Stimulated activated CD4-positive, alpha-beta T cell treated with anti-CD3 and anti-CD28 coated beads, TNF-alpha, amount 100 ng/mL, for 24 hours (primary cell): ENCODE results near the gene DAAM1.

Experiments
- DNase-seq, 3 experiments: peaks; one replicate each; pipeline ENCODE4 v3.0.0-alpha.2; 2020; ENCODE audit warnings: low read depth in 3 of 3

DAAM1 gene

DNA sequence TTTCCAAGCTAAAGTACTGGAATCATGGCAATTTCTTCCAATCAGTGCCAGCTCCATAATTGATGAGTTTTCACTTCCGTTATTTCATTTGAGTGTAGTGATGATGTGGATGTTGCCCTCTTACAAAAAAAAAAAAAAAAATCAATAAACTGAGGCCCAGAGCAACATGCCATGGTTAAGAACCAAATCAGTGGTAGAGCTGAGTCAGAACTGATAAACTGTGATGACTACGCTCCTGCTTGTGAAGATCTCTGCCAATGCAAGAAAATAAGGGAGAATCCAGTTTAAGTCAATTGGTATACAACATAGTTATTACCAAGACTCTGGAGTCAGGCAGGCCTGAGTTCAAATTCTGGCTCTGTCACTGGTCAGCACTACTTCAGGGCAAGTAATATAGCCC, 174.0 kb downstream of the DAAM1 start:
- no peak for DNase-seq

DNA sequence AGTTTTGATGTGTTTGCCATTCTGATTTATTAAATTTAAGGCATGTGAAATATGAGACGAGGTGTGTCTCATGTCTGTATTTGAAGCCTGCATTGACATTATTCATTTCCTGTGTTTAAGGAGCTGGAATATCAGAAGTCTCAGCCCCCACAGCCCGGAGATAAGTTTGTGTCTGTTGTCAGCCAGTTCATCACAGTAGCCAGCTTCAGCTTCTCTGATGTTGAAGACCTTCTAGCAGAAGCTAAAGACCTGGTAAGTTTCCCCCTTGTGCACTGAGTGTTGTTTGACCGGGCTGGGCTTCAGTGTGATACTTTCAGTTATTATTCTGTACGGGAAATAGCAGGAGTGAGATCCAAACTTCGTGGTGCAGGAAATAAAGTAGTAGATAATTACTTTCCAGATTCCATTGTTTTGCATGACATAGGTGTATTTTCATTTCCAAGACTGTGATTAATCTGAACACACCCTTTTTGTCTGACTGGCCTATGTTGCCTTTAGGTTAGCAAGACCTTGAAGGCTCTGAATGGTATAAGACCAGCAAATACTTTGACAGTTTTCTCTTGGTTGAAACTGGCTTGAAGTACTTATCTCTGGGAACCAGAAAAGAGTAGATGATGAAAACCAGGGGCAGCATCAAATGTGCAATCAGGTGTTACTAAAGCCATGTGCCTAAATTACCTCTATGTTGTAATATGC, 175.2 kb downstream of the DAAM1 start:
- DNase-seq = no peak

DNA sequence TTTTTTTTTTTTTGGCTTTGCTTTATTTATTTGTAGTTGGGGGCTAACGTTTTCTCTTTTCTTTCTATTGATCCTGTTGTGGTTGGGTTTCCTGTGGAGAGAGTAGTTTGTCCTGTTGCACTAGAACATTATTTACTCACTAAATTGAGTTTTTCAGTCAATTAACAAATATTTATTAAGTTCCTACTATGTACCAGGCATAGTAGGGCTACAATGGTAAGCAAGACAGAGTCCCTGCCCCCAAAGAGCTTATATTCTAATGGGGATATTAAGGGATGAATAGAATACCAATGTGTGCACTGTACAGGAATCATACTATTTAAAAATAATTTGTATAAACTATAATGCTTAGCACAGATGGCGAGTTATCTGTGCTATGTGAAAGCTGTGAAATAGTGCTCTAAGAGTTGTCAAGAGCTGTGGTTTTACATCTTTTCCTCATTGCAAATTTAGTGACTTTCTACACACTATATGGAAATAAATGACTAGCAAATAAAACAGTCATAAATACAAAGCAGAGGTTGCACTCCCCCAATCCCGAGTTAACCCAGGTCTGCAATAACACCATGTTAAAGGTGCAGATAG, 181.8 kb downstream of the DAAM1 start:
- no peak for DNase-seq

DNA sequence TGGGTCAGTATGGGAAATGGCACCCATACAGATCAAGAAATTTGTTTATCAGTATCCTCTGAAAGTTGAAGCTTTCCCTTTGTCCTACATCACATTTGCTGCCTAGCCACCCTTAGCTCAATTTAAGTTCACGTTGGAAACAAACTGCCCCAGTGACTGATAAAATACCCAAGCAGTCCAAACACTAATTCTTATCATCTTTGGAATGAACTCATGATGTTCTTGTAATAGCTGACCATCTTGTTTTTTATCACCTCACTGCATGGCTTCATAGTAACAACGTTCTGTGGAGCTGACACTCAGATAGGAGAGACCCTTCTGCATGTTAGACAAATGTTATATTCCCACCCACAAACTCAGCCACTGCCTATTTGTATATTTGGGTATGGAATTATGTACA, 183.3 kb downstream of the DAAM1 start:
- no peak for DNase-seq

DNA sequence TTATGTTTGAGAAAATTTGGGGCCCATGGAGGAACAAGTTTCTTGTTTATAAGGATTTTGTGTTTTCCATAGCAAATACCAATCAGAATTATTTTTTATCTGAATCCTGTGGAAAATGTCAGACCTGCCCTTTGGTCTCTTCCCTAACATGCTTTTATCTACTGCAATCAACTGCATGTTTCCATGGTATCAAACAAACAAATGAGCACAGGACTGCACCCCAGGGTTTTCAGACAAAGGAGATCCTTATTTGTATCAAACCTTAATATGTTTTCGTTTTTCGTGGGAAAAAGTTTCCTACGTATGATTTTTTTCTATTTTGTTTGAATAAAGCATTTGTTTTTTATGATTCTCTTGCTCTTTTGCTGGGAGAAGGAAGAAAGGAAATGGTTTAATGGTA, 185.6 kb downstream of the DAAM1 start:
- no peak for DNase-seq

DNA sequence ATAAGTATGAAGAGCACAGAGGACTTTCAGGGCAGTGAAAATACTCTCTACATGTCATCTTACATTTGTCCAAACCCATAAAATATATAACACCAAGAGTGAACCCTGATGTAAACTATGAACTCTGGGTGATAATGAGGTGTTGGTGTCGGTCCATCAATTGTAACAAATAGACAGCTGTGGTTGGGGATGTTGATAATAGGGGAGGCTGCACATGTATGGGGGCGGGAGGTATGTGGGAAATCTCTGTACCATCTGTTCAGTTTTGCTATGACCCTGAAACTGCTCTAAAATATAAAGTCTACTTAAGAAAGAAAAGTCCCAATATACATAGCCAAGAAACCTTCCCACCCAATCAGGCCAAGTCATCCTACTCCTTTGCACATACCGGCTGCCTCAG, 188.2 kb downstream of the DAAM1 start:
- no peak for DNase-seq

DNA sequence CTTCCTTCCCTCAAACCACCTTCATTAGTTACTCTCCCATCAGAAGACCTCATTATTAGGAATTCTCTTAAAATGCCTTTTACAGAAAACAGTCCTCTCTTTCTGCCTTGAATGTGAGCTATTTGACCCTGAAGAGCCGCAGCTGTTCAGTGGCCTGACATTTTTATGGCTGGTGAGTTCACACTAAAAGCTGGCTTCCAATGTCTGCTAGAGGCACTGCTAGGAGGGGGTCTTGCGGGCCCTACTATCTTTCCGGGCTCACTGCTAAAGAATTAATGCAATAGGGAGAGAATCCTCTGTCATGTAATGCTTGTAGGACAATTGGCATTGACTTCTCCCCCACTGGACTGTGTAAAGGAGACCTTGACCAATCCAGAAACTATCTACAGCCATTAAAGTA, 189.0 kb downstream of the DAAM1 start:
- no peak for DNase-seq

DNA sequence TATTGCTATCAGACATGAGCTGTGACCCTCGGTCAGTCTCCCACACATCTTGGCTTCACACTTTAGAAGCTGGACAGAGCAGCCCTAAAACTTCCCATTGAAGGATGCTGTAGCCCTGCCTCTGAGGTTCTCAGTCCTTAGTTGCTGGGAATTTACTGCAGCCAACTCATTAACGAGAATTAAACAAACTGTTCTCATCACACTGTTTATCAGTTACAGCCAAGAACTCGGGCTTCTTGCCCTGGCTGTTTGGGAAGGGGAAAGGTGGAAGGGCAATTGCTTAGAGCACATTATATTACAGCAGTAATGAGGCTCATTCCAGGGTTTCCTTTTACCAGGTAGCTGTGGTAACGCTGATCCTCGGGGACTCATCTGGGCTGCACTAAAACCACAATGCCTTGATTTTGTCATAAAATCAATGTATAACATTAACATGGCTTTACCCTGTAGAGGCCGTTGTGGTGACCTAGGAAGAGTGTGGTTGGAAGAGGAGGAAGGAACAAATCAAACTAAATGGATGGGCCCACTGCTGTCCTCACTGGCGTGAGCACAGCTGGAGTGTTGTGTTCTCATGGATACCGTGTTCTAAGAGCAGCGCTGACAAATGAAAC, 189.6 kb downstream of the DAAM1 start:
- no peak for DNase-seq

DNA sequence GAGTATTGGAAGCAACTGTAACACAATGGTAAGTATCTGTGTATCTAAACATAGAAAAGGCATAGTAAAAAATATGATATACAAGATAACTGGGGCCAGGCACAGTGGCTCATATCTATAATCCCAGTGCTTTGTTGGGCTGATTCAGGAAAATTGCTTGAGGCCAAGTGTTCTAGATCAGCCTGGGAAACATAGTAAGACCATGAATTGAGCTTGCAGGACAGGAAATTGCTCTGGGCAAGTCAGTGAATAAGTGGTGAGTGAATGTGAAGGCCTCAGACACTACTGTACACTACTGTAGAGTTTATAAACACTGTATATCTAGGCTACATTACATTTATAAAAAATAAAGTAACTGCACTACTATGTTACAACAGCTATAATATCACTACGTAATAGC, 201.5 kb downstream of the DAAM1 start:
- DNase-seq = no peak

DNA sequence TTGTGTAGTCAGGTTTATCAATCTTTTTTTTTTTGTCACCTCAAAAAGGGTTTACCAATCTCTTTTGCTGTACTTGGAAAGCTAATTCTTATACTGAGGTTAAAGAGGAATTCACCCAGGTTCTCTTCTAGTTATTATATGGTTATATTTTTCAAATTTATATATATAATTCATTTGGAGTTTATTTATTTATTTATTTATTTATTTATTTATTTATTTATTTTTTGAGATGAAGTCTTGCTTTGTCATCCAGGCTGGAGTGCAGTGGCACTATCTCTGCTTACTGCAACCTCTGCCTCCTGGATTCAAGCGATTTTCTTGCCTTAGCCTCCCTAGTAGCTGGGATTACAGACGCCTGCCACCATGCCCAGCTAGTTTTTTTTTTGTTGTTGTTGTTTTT, 202.9 kb downstream of the DAAM1 start:
- no peak for DNase-seq

DNA sequence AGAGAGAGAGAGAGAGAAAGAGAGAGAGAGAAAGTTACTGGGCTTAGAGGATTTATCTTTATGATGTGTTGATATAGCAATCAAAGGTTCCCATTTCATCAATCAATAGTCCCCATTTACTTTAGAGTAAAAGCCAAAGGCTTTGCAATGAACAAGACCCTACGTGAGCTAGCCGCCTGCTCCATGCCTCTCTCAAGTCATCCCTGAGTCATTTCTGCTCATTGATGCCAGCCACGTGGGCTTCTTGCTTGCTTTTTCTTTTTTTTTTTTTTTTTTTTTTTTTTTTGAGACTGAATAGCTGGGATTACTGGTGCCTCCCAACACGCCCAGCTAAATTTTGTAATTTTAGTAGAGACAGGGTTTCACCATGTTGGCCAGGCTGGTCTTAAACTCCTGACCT, 205.8 kb downstream of the DAAM1 start:
- no peak for DNase-seq

DNA sequence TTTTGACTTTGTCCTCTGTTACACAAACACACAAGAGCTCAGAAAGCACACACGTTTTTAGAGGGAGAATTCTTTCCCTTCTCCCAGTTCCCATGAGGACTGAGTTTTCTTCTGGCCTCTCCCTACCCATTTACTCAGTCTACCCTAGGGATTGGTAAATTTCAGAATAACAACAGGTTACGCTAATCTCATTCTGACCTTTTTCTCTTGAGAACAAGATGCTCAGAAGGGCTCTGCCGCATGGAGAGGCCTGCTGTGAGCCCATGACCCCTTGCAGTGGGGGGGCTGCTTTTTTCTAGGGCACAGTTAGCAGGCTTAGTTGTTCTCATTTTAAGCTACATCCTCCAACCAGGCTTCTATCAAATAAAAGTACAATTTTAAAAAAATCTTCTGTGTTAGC, 207.2 kb downstream of the DAAM1 start:
- no peak for DNase-seq

DNA sequence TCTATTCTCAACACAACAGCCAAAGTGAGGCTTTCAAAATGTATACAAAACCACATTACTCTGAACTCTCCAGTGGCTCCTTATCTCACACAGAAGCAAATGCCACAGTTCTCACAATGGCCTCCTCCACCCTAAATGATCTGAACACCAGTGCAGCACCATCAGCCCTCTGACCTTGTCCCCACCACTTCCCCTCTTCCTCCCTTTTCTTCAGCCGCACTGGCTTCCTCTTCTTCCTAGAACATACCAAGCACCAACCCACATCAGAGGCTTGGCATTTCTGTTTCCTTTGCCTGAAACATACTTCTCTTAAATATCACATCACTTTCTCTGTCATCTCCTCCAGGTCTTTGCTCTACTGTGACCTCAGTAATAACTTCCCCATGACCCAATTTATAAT, 210.4 kb downstream of the DAAM1 start:
- DNase-seq = no peak

DNA sequence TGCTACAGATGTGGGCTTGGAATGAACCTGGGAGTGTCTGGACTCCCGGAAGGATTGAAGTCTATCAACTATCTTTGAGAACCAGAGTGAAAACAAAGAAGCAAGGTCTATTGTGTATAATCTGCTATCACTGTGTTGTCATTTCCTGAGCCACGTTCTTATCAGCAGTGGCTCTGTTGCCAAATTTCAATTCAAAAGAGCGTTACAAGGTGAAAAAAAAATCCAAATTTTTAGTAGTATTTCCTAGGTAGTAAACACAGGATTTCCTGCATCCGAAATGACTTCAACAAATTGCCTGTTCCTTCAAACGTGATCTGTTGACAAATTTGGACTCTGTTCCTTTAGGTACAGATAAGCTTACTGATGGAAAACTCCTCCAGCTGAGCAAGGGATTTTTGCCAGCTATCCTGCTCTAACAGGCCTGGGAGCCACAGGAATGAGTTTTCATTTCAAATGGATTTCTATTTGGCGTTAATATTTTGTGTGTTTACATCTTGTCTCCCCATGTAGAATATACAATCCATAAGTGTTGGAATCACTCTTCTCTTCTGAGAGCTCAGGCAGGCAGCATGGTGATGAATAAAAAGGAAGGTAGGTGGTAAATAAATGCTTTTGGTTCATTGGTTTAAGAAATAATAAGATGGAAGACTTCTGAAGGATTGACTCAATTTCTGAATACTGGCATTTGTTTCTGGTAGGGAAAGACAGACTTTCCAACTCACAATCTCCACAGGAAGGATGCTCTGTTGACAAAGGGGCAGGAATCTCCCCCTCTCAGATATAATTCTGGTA, 218.2 kb downstream of the DAAM1 start:
- no peak for DNase-seq

DNA sequence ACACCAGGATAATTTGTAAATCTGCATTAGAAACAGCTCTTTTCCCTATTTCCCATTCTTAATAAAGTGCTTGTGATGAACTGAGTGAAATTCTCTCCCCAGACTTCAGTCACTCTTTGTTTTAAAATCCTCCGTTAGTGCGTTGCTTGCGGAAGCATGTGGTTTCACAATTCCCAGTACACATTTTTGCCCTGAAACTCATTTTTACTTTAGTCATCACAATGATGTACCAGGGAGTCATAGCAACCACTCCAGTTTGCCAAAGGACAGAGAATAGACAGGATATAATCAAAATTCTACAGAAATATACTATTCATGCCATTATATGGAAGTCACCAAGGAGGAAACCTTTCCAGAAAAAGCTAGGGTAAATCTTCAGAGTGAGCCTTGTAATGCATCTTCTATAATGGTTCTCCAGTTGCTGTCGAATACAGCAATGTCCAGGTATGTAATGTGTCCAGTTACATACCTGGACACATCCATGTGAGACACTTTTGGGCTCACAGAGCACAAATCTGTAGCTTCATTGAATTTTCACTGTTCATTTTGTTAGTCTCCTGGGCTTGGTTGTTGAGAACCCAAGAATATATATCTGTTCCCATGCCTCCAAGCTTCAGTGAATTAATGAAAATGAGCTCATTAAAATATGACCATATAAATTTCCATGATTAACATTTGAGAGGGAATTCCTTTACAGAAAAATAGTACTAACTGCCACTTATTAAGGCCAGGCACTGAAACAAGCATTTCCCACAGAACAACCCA, 219.0 kb downstream of the DAAM1 start:
- no peak for DNase-seq

DNA sequence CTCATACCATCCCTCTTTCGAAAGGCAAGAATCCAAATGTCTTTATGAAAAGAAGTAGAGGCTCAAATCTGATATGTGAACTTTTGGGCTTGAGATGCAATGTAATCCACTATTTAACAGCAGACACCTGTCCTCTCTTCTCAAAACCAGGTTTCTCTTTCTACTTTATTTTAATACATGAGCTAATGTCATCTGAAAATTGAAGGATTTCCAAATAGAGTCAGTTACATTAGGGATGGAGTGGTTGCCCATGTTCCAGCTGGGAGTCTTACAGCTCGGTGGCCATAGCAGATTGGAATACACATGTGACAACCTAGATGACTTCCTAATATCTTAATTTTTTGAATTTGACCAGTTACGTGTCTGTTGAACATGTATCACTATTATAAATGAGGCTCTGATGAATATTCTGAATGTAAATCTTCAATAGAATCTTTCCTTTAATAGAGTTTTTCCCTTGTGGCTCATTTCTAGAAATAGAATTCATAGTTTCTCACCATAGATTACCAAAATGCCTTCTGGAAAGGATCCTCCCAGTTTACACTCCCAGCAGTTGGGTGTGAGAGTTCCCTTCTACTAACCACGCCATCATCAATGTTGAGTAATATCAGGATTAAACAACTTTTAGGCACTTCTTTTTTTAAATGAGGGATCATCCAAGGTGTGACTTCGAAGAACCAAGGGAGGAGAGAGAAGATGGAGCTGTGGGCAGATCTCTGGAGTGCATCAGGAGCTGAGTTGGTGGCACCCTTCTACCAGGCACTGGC, 227.6 kb downstream of the DAAM1 start:
- no peak for DNase-seq

DNA sequence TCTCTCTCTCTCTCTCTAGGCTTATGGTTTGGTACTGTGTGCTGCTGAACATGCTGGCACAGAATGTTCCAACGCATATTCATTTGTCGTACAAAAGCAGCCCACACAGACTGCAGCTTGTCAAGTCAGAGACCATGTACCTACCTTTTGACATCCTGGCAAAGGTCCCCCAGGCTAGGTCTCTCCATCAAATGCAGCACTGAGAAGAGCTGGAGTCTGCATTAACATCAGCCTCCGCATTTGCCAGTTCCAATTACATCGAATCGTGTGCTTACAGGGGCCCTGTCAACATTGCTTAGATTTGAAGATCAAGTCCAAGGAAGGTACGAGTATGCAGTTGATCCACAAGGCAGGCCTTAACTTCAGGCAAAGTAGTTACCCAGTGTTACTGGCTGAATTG, 228.8 kb downstream of the DAAM1 start:
- DNase-seq = no peak

DNA sequence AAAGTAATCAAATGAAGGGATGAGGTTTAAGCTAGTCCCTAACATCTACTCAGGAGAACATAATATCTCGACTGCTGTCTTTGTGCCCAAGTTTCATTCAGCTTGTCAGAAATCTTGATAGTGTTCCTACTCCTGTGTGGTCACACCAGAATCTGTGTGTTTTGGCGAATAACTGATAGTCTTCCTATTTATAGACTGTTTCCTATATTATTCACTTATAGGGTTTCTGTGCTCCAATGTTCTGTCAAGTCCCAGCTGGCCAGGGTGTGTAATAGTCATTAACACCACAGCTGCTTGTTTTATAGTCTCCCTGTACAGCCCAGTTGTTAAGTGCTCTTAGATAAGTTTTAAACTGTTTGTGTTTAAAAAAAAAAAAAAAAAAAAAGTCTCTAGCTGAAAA, 230.8 kb downstream of the DAAM1 start:
- no peak for DNase-seq
